ENCODE results near the gene SLC24A4.

DNA sequence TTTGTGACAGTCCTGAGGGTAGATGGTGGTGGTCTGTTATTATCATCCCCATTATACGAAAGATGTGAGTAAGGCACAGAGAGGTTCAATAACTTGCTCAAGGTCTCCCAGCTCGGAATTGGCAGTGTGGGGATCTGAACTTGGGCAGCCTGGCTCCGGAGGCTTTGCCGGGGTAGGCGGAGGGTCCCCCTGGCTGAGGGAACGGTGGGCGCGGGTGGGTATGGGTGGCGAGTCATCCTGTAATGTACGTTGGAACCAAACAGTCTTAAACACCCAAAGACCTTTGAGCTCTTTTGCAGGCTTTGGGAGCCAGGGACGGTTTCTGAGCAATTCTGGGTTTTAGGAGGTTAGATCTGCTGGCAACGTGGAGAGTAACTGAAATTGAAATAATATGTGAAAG, 16.5 kb downstream of the SLC24A4 start:
- TF ChIP-seq, protein P1, sequence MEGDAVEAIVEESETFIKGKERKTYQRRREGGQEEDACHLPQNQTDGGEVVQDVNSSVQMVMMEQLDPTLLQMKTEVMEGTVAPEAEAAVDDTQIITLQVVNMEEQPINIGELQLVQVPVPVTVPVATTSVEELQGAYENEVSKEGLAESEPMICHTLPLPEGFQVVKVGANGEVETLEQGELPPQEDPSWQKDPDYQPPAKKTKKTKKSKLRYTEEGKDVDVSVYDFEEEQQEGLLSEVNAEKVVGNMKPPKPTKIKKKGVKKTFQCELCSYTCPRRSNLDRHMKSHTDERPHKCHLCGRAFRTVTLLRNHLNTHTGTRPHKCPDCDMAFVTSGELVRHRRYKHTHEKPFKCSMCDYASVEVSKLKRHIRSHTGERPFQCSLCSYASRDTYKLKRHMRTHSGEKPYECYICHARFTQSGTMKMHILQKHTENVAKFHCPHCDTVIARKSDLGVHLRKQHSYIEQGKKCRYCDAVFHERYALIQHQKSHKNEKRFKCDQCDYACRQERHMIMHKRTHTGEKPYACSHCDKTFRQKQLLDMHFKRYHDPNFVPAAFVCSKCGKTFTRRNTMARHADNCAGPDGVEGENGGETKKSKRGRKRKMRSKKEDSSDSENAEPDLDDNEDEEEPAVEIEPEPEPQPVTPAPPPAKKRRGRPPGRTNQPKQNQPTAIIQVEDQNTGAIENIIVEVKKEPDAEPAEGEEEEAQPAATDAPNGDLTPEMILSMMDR (IDR thresholded peaks at IDR 0.05), result no peak
- TF ChIP-seq POLR2A (IDR thresholded peaks at IDR 0.05), result no peak
